GM21423 (cell line): Measurements from ENCODE around the gene C21orf91.
A peak's percentile ranks its signal among the peaks of the same experiment; 100 is the strongest.

Experiments used
- ATAC-seq: cut with Tn5 transposase; IDR thresholded peaks from one replicate; pipeline ENCODE4 v1.9.1; 2021; ENCODE audit warnings: mild to moderate bottlenecking, moderate library complexity; ENCODE audit not compliant: unreplicated experiment

C21orf91 gene

DNA sequence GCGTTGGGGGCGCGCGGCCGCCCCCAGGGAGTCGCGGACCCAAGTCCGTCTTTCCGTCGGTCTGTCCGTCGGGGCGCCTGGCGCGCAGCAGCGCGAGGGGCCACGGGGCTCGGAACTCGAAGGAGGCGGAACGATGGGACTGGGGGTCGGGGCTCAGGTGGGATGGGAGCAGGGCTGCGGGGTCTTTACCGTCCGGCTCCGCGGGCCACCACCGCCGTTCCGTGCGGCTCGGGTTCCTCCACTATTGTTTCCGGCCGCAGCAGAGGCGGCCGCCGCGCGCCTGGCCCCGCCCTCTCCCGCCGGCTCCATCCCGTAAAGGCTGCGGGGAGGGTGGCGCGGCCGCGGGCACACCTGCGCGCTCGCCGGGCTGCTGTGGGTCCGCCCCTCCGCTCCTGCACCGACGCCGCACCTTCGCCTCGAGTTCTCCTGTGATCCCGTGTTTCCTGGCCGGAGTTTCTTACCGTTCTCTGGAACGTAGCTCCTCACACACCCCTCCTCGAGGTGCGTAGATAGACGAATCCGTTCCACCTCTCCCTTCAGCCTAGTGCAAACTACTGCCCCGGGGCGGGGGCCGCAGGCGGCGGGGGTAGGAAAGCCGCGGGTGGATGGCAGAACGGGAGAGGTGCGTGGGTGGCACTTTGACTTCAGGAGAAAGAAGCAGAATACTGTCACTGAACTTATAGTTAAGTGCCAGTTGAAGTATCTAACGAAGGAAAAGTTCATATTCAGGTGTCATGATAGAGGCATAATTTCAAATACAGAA is at the start of gene C21orf91:
TSS of gene C21orf91 (minus strand) at position 243 of the 763 bp plus-strand sequence. CDS start 1,038 bp downstream, outside the sequence.
- peak; percentile 87 for ATAC-seq

DNA sequence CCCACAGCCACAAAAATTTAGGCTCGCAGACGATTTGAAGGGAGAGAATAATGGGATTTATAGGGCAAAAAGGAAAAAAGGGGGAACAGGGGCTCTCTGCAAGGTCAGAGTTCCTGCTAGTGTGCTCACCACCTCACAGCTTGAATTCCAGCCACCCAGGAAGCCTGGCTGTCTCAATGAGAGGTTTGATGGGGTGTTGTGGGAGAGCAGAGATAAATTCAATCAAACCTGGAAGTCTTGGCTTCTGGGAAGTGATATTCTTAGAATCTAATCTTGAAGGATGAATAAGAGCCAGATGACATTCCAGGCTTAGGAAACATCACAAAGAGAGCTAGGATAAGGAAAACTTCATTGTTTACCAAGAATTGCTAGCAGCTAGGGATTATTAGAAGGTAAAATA is 47.4 kb upstream of the C21orf91 start:
- ATAC-seq = no peak

DNA sequence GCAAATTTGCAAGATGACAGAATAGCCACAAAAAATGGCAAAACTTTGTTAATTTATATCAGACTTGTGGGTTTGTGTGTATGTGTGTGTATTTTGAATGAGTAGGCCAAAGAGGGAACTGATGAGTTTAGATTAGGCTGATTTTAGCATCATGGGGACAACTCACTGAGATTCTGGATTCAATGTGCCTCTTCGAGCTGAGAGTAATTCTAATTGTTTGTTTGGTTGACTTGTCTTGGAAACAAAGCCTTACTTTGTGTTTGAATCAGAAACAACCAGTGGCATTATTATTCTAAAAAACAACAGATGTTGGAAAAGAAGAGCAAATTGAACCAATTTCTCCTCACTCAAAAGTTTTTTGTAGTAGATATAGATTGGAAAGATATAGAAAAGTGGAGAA is 40.5 kb upstream of the C21orf91 start:
- ATAC-seq = no peak

DNA sequence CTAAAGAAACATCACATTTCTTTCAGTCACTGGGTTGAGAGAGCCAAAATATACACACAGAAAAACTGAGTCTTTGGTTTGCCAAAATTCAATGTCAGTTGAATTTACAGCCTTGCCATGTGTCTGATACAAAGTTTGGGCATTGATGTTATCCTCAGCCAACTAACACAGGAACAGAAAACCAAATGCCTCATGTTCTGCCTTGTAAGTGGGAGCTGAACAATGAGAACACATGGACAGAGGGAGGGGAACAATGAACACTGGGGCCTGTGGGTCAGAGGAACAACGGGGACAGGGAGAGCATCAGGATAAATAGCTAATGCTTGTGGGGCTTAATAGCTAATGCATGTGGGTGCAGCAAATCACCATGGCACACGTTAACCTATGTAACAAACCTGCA is 39.6 kb upstream of the C21orf91 start:
- ATAC-seq = no peak

DNA sequence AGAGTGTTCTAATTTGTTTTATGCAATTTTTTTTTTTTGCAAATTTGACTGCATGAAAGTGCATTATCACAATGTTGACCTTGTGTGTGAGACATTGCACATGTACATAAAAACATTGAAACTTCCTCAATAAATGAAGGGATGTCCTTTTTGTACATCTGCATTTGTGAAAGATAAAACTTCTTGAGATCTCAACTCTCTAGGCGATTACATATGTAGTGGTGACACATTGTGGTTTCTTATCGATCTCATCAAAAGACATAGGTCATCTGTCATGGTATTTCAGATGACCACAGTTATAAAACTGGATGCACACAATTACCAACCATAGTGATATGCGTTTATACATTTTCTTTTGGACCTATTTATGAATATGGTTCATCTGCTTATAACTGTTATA is 35.6 kb upstream of the C21orf91 start:
- no peak for ATAC-seq

DNA sequence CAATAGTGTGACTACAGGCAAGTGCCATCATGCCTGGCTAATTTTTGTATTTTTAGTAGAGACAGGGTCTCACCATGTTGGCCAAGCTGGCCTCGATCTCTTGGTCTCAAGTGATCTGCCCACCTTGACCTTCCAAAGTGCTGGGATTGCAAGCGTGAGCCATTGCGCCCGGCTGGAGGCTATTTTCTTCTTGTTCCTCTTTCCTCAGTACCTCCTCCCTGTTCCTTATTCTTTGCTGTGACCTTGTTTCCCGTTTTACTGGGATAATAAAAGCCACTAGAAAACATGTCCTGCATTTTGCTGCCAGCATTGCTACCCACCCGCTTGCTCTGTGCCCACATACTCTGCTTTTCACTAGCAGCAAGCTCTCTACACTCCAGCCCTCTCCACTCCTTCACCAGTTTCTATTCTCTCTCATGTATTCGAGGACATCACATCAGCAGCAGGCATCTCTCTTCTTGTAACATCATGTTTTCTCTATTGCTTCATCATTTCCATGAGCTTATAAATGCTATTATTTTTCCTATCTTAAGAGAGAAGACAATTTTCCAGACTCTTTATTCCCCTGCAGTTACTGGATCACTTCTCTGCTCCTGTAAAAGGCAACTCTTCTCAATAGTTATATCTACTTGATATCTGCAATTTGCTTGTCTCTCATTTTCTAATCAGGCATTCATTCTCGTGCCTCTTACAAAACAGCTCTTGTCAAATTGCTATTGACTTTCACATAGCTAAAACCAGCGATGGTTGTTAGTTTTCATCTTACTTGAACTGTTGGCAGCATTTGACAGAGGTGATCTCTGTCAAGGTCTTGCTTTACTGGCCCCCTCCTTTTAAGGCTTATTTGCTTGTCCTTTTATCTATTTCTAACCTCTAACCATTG is 34.5 kb upstream of the C21orf91 start:
- no peak for ATAC-seq

DNA sequence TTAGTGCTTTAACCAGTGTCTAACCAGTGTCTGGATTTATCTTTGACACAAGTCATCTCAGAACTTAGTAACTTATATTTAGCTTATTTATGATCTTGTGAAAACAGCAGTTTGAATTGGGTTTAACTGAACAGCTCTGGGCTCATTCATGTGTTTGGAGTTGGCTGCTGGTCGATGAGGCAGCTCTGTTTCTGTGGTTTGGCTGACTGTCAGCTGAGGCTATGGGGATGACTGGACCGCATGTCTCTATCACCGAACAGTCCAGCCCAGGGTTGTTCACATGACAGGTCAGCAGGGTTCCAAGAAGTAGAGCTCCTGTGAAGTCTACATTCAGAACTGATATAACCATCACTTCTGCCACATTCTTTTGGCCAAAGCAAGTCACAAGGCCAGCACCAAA is 29.1 kb upstream of the C21orf91 start:
- ATAC-seq = peak; percentile 91

DNA sequence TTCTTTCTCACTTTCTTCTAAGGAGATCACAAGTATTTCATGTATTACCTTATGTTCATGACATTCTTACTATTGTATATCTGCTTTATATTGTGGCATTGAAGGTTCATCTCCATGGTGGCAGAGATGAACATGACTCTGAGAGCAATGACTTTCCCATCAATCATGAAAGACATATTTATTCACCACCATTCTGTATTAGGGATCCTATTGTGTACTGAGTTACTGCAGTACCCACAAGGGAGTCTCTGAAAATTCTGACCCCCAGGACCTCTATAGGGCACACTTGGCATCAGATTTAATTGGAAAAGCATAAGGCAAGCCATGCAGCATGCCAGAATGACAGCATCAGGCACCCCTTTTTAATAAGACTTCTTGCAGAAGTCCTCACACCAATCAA is 21.9 kb upstream of the C21orf91 start:
- no peak for ATAC-seq

DNA sequence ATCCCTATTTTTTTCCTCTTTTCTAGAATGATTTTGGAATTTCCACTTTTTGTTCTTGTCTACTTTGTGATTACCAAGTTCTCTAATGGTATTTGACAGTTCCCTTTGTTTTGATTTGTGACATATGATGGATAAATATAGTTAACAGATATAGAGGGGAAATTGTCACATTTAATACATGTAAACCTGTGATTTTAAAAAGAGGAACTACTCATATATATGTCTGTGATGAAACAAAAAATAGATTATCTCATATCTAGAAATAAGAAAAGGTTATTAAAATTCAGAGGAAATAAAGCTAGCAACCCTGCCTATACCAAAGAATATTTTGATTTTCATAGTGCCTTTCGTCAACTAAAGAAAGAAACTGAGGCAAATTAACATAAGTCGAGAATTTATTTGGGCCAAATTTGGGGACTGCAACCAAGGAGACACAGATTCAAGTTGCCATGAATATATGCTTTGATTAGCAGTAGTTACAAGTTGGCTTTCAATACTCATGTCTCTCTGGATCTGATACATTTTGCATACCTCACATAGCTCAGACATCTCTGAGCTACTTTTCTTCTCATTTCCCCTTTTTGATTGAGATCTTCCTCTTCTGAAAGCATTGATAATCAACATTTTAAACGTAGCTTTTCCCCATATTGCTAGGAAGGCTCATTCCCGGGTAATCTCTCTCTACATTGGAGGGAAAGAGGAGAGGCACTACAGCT is 15.6 kb upstream of the C21orf91 start:
- peak; percentile 51 for ATAC-seq

DNA sequence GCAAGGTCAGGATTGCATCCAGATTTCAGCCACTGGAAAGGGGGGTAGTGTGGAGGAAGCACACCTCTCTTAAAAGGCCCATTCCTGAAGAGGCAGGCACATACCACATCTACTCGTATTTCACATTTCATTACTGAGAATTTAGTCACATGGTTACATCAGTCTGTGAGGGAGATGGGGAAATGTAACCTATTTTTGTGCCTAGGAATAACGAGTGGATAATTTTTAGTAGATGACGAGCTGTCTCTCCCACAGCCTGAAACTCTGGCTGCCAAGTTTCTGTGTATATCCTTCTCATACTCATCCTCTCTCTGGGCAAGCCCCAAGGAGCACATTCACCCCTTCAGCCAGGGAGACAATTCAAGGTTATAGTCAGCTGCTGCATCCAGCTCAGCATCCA is 10.3 kb upstream of the C21orf91 start:
- no peak for ATAC-seq

DNA sequence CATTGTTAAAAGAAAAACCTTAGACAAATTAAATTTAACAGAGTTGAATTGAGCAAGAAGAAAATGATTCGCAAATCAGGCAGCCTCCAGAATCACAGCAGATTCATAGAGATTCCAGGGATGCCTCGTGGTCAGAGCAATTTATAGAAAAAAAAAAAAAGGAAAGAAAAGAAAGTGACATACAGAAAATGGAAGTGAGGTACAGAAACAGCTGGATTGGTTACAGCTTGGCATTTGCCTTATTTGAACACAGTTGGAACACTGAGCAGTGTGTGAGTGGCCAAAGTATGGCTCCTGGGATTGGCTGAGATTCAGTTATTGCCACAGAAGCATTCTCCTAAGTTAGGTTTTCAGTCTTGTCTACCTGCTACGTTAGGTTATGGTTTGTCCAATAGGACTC is 9.1 kb upstream of the C21orf91 start:
- no peak for ATAC-seq

DNA sequence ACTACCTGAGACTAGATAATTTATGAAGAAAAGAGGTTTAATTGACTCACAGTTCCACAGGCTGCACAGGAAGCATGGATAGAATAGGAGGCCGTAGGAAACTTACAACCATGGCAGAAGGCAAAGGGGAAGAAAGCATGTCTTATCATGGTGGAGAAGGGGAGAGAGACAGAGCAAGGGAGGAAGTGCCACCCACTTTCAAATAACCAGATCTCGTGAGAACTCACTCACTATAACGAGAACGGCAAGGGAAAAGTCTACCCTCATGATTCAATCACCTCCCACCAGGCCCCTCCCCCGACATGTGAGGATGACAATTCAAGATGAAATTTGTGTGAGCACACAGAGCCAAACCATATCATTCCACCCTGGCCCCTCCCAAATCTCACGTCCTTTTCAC is 4.7 kb upstream of the C21orf91 start:
- no peak for ATAC-seq

DNA sequence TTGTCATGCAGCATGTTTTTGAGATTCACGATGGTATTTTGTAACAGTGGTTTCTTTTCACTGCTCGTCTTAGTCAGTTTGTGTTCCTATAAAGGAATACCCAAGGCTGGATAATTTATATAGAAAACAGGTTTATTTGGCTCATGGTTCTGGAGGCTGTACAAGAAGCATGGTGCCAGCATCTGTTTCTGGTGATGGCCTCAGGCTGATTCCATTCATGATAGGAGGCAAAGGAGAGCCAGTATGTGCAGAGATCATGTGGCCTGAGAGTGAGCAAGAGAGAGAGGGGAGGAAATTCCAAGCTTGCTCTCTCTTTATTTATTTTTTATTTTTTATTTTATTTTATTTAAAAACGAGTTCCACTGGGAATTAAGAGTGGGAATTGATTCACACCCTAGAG is 2.0 kb upstream of the C21orf91 start:
- ATAC-seq = no peak

DNA sequence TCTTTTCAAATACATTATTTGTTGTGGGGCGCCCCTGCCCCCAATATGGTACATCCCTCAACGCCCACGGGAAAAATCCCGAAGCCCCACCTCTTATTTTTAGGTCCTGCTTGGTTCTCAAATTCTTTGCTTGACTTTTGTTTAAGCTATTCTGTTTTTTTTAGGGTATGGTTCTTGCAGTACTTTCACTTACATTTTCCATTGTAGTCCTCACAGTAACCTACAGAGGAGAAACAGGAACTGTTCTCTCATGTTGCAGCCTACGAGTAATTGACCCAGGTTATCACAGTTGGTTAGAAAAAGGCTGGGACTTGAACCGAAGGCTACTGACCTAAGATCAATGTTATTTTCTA is 697 bp upstream of the C21orf91 start:
- peak; percentile 61 for ATAC-seq

DNA sequence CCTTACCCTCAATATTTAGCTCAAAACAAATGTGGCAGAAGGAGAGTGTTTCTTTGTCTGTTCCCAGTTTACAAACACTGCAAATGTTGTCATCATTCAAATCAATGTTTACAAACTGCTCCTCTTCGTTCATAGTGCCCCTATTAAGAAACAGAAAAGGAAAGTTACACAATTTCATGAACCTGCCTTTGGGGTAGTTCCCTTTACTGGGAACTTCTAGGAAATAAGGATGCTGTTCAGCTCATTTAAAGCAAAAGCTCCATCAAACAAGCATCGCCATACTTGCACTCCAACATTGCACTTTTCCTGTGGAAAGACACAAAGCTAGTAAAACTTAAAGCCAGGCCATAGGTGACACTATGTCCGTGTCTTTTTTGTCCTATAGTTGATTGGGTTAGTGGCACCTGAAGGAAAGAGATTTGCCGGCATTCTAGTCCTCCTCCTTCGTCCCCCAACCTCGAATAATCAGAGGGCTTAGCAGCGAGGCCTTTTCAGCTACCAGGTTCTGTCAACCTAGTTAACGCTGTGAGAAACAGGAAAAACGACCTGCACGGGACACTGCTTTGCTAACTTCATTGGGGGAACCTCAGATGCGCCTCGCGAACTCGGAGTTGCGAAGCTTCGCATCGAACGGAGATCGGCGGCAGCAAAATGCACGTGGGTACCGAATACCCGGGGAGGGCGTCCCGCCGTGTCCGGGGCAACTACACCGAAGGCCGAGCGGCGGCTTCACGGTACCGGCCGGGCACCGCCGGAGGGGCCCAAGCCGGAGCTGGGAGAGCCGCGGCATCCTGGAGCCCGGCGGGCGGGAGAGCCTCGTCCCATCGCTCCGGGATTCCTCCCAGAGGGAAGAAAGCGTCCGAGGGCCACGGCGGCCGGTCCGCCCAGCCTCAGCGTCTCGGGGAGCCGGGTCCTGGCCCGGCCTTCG is 706 bp downstream of the C21orf91 start:
- peak; percentile 10 for ATAC-seq

DNA sequence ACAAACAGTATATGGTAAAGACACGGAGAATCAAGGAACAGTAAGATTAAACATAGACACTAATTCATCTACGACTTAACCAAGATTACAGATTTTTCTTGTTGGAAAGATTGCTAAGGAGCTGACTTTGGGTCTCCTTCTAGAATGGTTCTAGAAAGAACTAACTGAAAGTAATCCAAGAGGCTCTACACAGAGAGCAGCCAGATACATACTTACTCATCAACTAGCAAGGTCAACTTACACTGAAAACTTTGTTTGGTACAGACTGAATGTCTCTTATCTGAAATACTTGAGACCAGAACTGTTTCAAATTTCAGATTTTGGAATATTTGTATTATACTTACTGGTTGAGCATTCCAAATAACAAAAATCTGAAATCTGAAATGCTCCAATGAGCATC is 5.8 kb downstream of the C21orf91 start:
- no peak for ATAC-seq

DNA sequence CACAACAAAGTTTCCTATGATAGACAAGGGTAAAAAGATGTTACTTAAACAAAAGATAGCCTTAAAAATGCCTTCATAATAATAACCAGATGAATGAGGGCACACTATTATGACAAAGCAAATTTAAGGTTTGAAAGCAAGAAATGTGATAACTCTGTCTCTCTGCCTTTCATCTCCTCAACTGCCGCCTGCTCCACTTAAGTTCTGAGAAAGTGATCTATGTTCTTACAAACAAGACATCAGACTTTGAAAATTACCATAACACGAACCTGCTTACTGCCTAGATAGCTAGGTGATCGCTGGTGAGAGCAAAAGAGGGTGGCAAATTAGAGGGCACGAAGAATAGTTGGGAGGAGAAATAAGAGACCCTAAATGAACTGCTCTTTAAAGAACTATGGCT is 13.2 kb downstream of the C21orf91 start:
- ATAC-seq = no peak

DNA sequence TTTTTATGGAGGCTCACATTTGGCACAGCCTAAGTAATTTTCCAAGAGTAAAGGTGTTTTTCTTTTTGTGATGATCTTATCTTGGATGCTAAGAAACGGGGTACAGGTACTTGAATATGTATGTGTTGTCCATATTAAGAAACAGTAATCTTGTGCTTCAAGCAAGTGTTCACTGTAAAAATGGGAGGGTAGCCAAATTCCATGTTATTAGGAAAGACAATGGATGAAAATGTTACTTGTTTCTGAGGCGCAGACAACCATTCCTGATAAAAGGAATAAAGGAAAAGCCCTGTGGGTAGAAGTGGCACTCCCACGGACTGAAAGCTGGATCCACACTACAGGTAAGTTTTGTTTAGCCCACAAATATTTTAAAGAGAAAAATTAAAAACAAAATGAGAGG is 15.6 kb downstream of the C21orf91 start:
- no peak for ATAC-seq

DNA sequence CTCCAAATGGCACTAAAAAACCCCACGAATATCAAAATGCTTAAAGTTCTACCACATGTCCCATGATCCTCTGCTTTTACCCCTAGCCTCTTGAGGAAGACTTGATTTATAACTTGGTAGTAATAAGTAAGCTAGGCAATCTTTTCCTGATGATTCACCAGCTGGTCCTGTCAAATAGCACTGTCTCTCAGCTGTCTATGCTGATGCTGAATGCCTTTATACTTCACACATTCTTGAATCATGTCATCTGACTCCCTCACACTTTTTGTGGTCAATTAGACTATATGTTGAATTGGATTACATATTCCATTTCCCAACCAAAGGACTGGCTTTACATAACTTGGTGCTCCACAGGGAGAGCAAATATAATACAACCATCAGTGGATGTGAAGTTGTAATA is 16.6 kb downstream of the C21orf91 start:
- ATAC-seq = no peak

DNA sequence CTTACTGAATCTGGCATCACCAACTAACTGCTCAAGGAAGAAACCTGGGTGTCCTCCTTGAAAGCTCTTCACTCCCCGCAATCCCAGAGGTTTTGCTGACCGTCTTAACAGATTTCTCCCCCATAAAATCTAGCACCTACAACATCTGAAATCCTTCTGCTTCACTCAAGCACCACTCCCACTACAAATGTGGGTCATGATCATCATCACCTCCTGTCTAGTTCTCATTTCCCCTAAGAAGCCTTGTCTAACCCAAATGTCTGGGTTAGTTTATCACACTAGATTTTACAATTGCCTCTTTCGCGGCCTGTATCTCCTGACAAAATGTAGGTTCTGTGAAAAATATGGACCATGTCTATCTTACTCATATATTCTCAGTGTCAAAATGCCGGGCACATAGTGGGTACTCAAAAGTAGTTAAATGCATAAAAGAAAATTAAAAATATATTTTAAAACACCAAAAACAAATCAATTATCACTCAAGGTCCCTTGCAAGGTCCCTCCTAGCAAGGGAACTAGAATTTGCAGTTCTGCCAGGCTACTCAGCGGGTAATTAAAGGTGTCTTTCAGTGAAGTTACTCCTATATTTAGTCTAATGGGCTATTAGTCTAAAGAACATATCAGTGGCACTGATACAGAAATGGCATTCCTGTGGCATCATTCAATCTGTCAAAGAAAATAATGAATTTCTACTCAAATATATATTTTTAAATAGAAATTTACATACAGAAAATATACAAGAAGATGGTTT is 19.6 kb downstream of the C21orf91 start:
- no peak for ATAC-seq
